Esophagus squamous epithelium (tissue), 5 donors: ENCODE measurements around the gene SYT2. TPM values are rescaled to one million over a fixed set of nuclear protein-coding genes. Genes with fewer than 3 reads are reported as not detected.
"Not testable (repeated sequence)": the region's sequence is repeated elsewhere in the genome, so short reads cannot be mapped to it uniquely, and the experiment has no call there.

Experiments used
- DNase-seq: peaks from one replicate; lab custom pipeline; 2025; lab: John Stamatoyannopoulos, UW
- H3K27ac ChIP-seq, 4 donors: fragments of 200-600 bp; sonication (generic); one replicate each; pipeline ENCODE4 v1.5.1; 2016 to 2019; ENCODE audit warnings: mild to moderate bottlenecking in 1 of 4
- H3K27me3 ChIP-seq, 4 donors: fragments of 200-600 bp; sonication (generic); 1 replicate in 3 of 4; 2 replicates in 1 of 4; pipeline versions ENCODE4 v1.5.1 to v1.6.0; 2017 to 2021; ENCODE audit warnings: antibody characterized with exemption in 1 of 4
- H3K36me3 ChIP-seq, 3 donors: fragments of 200-600 bp; sonication (generic); one replicate each; pipeline ENCODE4 v1.5.1; 2016 to 2019
- H3K4me1 ChIP-seq, 3 donors: fragments of 200-600 bp; sonication (generic); one replicate each; pipeline ENCODE4 v1.5.1; 2017 to 2019
- H3K4me3 ChIP-seq, 4 donors: fragments of 200-600 bp; sonication (generic); 1 replicate in 3 of 4; 2 replicates in 1 of 4; pipeline ENCODE4 v1.5.1; 2016 to 2019; ENCODE audit warnings: mild to moderate bottlenecking in 2 of 4, moderate library complexity in 1 of 4
- H3K9me3 ChIP-seq, 3 donors: fragments of 200-600 bp; sonication (generic); one replicate each; pipeline ENCODE4 v1.5.1; 2016 to 2019
- POLR2A ChIP-seq, 4 donors: fragments of 450-650 bp; IDR thresholded peaks; one replicate each; pipeline ENCODE4 v1.6.1; 2017; ENCODE audit warnings: antibody characterized with exemption in 4 of 4, mild to moderate bottlenecking in 4 of 4, moderate library complexity in 3 of 4
- WGBS, 2 donors: methylation state at CpG; one replicate each; pipeline ENCODE4 v1.1.5; 2018; 5-methylcytosine and 5-hydroxymethylcytosine counted together
- intact Hi-C: fragments of 100-400 bp; cut with DNase I; formaldehyde crosslinking; loops from one replicate; pipeline ENCODE4 v1.15.0; 2022
- total RNA-seq, 4 donors: library from RNA; depleted of rRNA; stranded (reverse); fragments of >200 nt; gene quantifications; one replicate each; pipeline ENCODE4 v1.1.0, GENCODE V29; 2016
- TF ChIP-seq, protein P1 (sequence below), 6 experiments: fragments of 450-650 bp in 4 of 6; fragments of 200-600 bp in 2 of 6; sonication (generic) in 2 of 6; IDR thresholded peaks; one replicate each; pipeline ENCODE4 v1.5.1; 2016 to 2019; ENCODE audit warnings: antibody characterized with exemption in 6 of 6, mild to moderate bottlenecking in 4 of 6, moderate library complexity in 4 of 6
- donor health status: DM: yes; HTN: yes; CAD: no.

The SYT2 gene
- total RNA-seq, 4 donors from 2014 or later, result not detected

GRCh38 chr1:202639500-202639899, 70.8 kb downstream of the SYT2 start:
- intact Hi-C loops, result no loop called here
- no peak for DNase-seq
- peaks cover 9 to 98% (median 18%) of the 10 kb centered on the region in 4 donors for H3K27me3 ChIP-seq
- 79 to 88% methylated on average over 7 to 9 of the region's 9 CpGs for WGBS, 2 donors
- H3K36me3 ChIP-seq, result no peaks in the 10 kb centered on the region
- H3K4me1 ChIP-seq, result peaks cover 17 to 24% (median 24%) of the 10 kb centered on the region in 3 donors
- TF ChIP-seq POLR2A (IDR thresholded peaks at IDR 0.05), result no peak
- TF ChIP-seq, protein P1, sequence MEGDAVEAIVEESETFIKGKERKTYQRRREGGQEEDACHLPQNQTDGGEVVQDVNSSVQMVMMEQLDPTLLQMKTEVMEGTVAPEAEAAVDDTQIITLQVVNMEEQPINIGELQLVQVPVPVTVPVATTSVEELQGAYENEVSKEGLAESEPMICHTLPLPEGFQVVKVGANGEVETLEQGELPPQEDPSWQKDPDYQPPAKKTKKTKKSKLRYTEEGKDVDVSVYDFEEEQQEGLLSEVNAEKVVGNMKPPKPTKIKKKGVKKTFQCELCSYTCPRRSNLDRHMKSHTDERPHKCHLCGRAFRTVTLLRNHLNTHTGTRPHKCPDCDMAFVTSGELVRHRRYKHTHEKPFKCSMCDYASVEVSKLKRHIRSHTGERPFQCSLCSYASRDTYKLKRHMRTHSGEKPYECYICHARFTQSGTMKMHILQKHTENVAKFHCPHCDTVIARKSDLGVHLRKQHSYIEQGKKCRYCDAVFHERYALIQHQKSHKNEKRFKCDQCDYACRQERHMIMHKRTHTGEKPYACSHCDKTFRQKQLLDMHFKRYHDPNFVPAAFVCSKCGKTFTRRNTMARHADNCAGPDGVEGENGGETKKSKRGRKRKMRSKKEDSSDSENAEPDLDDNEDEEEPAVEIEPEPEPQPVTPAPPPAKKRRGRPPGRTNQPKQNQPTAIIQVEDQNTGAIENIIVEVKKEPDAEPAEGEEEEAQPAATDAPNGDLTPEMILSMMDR (IDR thresholded peaks at IDR 0.05), result no peak
- H3K9me3 ChIP-seq, result no peaks in the 10 kb centered on the region
- no peak overlapping the region for H3K4me3 ChIP-seq
- no peak overlapping the region for H3K27ac ChIP-seq

GRCh38 chr1:202638701-202639305, 71.5 kb downstream of the SYT2 start:
- H3K27ac ChIP-seq, DNase-seq, H3K9me3 ChIP-seq, intact Hi-C loops, H3K4me3 ChIP-seq, H3K36me3 ChIP-seq: not testable (repeated sequence)
- H3K4me1 ChIP-seq, result peaks cover 16 to 19% (median 17%) of the 10 kb centered on the region in 3 donors
- H3K27me3 ChIP-seq, result peaks cover 9 to 91% (median 16%) of the 10 kb centered on the region in 4 donors
- WGBS, 2 donors, result 71 to 77% methylated on average over 9 of the region's 9 CpGs

DNA sequence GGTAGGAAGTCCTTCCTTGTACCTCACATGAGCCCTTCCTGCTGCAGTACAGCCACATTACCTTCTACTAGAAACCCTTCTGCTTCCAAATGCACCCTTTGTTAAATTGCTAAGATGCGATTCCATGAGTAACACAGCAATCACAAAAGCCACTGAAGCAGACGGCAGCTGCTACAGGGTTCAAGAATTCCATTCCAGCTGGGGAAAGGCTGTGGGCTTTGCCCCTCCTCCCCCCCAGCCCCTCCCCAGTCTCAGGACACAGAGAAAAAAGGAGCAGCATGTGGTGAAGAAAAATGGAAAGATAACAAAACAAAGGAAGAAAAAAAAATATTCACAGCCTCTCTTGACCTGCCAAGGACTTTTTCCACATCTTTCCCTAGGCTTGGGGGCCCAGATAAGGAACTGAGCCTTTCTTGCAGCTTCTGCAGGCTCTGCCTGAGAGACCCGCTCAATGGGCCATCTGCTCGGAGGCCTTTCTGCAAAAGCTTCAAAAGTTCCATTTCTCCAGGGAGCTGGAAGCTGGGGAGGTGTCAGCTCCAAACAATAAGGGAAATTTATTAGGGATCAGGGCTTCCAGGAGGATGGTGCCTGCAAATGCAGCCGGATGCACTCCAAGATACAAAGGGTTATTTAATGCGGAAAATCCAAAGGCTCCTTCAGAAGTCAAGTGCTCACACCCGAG, 72.1 kb downstream of the SYT2 start:
- intact Hi-C loops, result no loop called here
- H3K27ac ChIP-seq, result no peak overlapping the region
- DNase-seq, result no peak

GRCh38 chr1:202637321-202638018, 72.8 kb downstream of the SYT2 start:
- H3K27ac ChIP-seq, result not testable (repeated sequence)

More for the DNA sequence above, 72.1 kb downstream of the SYT2 start:
- WGBS, 2 donors, result 68 to 75% methylated on average over 6 to 7 of the region's 7 CpGs
- Histone ChIP-seq H3K36me3 (no peaks in the 10 kb centered on the region), H3K9me3 (no peaks in the 10 kb centered on the region), H3K4me1 (peaks cover 9 to 12% (median 11%) of the 10 kb centered on the region in 3 donors), H3K4me3 (no peak overlapping the region), H3K27me3 (peaks cover 9 to 89% (median 13%) of the 10 kb centered on the region in 4 donors)
- TF ChIP-seq, protein P1 (IDR thresholded peaks at IDR 0.05), result no peak
- TF ChIP-seq POLR2A (IDR thresholded peaks at IDR 0.05), result no peak

DNA sequence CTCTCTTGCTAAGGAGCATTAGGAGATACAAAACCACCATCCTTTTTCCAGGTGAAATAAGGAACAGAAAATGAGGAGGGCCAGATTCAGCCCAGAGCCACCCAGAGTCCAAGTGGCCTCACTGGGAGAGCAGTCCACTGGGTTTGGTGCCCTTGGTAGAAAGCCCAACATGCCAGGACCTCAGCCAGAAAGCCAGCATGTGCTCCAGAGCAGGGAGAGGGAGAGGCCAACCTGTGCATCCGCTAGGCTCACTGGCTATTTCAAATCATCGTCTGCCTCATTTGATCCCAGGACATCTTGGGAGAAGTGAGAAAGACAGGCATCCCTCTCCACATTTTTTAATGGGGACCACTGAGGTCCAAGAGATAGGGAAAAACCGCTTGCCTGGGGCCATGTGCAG, 74.1 kb downstream of the SYT2 start:
- H3K4me1 ChIP-seq, H3K9me3 ChIP-seq, intact Hi-C loops, DNase-seq, H3K27ac ChIP-seq, H3K4me3 ChIP-seq, H3K36me3 ChIP-seq: not testable (repeated sequence)
- H3K27me3 ChIP-seq, result peaks cover 0 to 84% (median 0%) of the 10 kb centered on the region in 4 donors
- 38 to 51% methylated on average over 2 to 3 of the region's 3 CpGs for WGBS, 2 donors

More at GRCh38 chr1:202637321-202638018, 72.8 kb downstream of the SYT2 start:
- H3K4me1 ChIP-seq, H3K4me3 ChIP-seq, H3K36me3 ChIP-seq, H3K9me3 ChIP-seq, DNase-seq, intact Hi-C loops: not testable (repeated sequence)
- peaks cover 3 to 84% (median 7%) of the 10 kb centered on the region in 4 donors for H3K27me3 ChIP-seq
- WGBS, 2 donors, result 67 to 77% methylated on average over 9 to 12 of the region's 16 CpGs

DNA sequence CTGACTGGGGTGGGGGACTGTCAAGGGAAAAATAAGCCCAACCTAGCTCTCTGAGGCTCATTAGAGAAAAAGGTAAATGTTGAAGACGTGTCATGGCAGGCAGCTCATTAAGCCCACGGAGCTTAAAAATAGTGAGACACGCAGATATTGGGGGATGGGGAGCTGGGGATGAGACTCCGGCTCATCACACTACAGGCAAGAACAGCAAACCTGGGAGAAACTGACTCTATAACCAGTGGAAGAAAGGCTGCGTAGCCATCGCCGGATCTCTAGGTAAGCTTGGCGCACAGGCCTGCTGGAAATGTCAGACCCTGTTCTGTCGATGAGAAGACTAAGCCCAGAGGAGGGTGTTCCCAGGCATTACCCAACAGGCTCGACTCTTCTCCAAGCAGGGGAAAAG, 78.0 kb downstream of the SYT2 start:
- peaks cover 0 to 75% (median 0%) of the 10 kb centered on the region in 4 donors for H3K27me3 ChIP-seq
- no peak overlapping the region for H3K27ac ChIP-seq
- 66 to 76% methylated on average over 10 of the region's 10 CpGs for WGBS, 2 donors

More for the DNA sequence above, 78.0 kb downstream of the SYT2 start:
- Histone ChIP-seq H3K4me1 (peaks cover 0 to 6% (median 0%) of the 10 kb centered on the region in 3 donors), H3K4me3 (no peak overlapping the region), H3K36me3 (no peaks in the 10 kb centered on the region), H3K9me3 (no peaks in the 10 kb centered on the region)
- no peak for DNase-seq
- intact Hi-C loops, result no loop called here
- TF ChIP-seq POLR2A (IDR thresholded peaks at IDR 0.05), result no peak
- TF ChIP-seq, protein P1 (IDR thresholded peaks at IDR 0.05), result no peak
